ENCODE results near the gene MBD6.

The MBD6 gene

DNA sequence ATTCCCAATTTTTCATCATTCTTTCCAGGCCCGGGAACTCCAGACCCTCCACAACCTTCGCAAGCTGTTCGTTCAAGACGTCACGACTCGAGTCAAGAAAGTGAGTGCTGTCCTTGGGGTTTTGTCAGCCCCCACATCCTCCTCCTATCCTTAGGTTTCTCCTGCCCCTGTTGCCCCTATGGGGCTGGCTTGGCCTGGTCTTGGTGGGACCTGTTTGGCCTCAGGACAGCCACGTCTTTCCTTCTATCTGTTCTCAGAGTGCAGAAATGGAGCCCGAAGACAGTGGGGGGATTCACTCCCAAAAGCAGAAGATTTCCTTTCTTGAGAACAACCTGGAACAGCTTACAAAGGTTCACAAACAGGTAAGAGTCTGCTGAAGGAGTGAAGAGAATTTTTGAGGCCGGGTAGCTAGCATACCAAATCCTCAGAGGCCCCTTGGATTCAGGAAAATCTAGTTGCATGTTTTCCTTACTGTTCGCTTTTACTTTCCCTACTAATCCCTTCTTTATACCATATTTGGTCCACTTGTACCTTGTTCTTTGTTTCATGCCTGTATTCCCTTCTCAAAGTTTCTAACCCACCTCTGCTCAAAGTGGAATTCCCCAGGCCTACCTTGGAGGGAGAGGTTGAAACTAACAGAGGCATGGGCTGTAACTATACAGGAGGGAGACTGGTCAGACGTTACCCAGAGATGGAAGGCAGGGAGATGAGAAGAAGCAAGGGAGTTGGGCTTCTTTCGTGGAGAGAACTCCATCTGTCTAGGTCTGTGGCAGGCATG lies 55.5 kb downstream of the MBD6 start:
- no peak for DNase-seq

DNA sequence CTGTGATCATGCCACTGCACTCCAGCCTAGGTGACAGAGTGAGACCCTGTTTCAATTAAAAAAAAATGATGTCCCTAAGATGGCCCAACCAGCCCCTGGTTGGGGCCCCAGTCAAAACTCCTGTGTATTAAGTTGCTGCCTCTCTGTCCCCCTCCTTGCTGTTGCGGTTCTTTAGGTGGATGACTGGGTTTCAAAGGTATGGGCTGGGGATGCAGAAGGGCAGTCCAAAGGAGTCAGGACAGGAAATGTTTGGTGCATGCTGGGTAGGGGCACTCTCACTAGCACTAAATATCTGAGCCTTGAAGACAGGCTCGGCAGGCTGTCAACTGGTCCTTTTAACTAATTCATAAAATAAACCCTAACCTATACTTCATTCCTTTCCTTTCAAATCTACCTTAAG lies 56.4 kb downstream of the MBD6 start:
- no peak for DNase-seq
